Activated CD4-positive, alpha-beta T cell treated with anti-CD3 and anti-CD28 coated beads for 1 hour (primary cell): ENCODE measurements around the gene FLVCR2.
"Not testable (repeated sequence)": the region's sequence is repeated elsewhere in the genome, so short reads cannot be mapped to it uniquely, and the experiment has no call there.

ENCODE experiments used
- DNase-seq: peaks from one replicate; pipeline ENCODE4 v3.0.0-alpha.2; 2020

The FLVCR2 gene

DNA sequence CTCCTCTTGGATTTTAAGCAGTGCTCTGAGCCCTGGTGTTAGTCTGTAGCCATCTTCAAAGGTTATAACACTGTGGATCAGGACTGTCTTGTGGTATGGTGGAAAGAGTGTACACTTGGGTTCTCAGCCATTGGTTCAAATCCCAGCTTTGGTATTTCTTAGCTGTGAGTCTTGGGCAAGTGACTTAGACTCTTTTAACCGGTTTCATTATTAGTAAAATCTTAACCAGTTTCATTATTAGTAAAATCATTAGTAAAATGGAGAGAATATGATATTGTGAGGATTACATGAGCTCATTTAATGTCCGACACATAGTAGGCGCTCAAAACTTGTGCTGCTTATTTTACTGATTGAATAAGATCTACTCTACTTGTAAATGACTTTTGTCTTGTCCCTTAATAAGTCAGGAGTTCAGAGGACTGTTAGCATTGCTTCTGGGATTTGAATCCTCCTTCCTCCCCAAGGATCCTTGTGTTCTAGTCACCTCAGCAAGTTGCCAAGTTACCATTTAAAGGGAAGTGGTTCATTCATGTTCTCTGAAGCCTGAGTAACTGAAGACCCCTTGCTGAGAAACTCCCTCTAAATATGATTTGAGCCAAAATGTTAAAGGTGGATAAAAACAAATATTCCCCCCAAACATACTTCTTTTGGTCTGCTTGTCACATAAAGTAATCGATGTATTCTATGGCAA lies 95.1 kb downstream of the FLVCR2 start:
- no peak for DNase-seq

DNA sequence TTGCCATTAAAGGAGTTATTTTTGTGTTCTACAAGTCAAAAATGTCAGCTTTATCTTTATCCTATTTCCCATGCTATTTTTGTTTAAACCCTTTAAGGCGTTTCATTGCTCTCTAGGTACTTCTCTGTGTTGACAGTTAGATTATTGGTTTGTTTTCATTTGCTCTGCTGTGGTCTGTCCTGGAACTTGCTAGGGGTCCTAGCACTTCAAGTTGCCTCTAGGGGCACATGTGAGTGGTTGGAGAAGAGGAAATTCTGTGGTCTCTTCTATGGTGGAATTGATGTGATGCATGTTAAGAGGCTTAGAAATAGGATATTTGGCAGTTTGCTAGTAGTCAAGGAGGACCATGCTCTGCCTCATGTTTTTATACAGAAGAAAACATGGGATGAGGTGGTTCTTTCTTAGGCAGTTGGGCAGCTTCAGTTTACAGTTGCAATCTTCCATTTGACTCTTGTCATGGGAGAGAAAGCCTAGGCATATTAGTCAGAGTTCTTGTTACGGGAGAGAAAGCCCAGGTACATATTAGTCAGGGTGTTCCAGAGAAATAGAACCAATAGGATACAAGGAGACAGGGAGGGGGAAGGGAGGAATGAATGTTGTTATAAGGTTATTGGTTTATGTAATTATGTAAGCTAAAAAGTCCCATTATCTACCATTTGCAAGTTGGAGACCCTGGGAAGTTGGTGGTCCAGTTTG lies 97.0 kb downstream of the FLVCR2 start:
- DNase-seq: no peak

GRCh38 chr14:75685910-75686309 lies 107.5 kb downstream of the FLVCR2 start:
- DNase-seq: no peak

DNA sequence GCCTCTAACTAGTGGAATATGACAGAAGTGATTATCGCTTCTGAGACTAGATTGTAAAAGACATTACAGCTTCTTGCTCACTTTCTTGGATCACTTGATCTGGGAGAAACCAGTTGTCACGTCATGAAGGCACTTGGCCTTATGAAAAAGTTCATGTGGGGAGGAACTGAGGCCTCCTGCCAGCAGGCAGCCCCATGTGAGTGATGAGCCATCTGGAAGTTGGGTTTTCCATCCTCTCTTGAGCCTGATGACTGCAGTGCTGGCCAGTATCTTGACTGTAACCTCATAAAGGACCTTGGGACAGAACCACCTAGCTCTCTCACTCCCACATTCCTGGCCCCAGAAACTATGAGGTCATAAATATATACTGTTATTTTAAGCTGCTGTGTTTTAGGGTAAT lies 110.6 kb downstream of the FLVCR2 start:
- DNase-seq: no peak

- no peak for DNase-seq
Measured at GRCh38 chr14:75690010-75690409, 111.6 kb downstream of the FLVCR2 start.

DNA sequence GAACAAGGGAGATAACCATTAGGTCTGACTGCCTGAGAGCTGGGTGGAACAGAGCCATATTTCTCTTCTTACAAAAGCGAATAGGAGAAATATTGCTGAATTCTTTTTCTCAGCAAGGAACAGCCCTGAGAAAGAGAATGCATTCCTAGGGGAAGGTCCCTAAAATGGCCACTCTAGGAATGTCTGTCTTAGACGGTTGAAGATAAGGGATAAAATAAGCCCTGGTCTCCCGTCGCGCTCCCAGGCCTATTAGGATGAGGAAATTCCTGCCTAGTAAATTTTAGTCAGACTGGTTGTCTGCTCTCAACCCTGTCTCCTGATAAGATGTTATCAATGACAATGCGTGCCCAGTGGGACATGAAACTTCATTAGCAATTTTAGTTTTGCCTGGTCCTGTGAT lies 116.6 kb downstream of the FLVCR2 start:
- DNase-seq: not testable (repeated sequence)

- no peak for DNase-seq
Measured at GRCh38 chr14:75697386-75697785, 119.0 kb downstream of the FLVCR2 start.
